ENCODE measurements around the gene BASP1.
"Not testable (repeated sequence)": the region's sequence is repeated elsewhere in the genome, so short reads cannot be mapped to it uniquely, and the experiment has no call there.

Gene BASP1

DNA sequence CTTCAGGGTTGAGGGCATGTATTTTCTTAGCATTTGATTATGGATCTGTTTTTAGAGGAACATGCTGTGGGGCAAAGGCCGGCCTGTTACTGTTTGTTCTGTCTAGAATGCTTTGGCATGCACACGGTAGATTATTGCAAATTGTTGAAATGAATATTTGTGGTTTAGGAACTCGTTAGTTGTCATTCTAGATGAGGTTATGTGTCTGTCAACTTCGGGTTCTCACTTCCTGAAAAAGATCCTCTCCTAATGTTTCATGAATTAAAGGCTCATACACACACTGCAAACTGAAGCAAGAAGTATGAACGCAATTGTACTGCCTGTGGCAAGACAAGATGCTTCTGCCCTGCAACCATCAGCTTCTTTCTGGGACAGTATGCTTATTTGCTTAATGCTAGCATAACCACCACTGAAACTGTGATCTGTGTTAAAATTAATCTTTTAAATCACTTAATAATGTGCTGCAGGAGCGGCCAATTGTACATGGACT lies 99.6 kb downstream of the BASP1 start:
- no peak for DNase-seq (ENCODE audit: low spot score)

DNA sequence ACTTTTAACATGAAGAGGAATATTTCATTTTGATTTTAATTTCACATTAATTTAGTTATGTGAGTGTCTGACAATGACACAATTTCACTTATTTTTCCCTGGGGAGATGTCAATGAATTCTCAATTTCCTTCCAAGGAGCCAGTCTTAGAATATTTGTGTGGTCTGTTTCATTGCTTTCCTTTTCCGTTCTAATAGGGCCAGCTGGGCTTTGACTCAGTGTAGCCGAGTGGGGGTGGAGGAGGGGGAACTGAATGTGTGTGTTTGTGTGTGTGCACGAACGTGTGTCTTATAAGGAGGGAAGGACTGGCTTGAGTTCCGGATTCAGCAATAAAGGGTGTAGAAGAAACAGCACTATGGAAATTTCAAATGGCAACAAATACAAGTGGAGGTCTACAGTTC lies 100.0 kb downstream of the BASP1 start:
- no peak for DNase-seq (ENCODE audit: low spot score)

DNA sequence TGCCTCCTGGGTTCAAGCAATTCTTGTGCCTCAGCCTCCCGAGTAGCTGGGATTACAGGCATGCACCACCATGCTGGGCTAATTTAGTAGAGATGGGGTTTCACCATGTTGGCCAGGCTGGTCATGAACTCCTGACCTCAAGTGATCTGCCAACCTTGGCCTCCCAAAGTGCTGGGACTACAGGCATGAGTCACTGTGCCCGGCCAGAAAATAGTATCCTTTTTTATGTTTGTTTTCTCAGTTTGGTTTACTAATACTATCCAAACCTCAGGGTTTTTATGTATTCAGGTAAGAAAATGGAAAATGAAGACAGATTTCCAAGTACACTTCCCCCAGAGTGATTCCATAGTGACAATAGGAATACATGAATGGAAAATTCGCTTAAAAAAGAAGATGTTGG lies 101.7 kb downstream of the BASP1 start:
- not testable (repeated sequence) for DNase-seq (ENCODE audit: low spot score)

GRCh38 chr5:17325770-17326599 lies 108.6 kb downstream of the BASP1 start:
- no peak for DNase-seq (ENCODE audit: low spot score)

Small RNA genes within 50 kb of the gene (small RNA-seq; reads per million reads assigned to genes)
- gene RNU6-1003P, result 0 reads per million in 2 experiments
